CD4-positive, CD25-positive, alpha-beta regulatory T cell (primary cell): Measurements from ENCODE around the gene IL37. TPM values are rescaled to one million over a fixed set of nuclear protein-coding genes. Genes with fewer than 3 reads are reported as not detected.
A peak's percentile ranks its signal among the peaks of the same experiment; 100 is the strongest.

ENCODE experiments used
- ATAC-seq, 2 donors: fragments of 150-1000 bp; cut with Tn5 transposase; one replicate each; pipeline ENCODE4 v1.10.0; 2021; ENCODE audit warnings: low read depth in 2 of 2, moderate number of reproducible peaks in 2 of 2, moderate library complexity in 1 of 2
- DNase-seq, 3 donors: peaks; one replicate each; pipeline versions ENCODE4 v3.0.0 to v3.0.0-alpha.2; 2012 to 2022; ENCODE audit warnings: mixed read lengths in 1 of 3
- H3K27ac ChIP-seq: one replicate; pipeline ENCODE4 v1.7.0; 2013; ENCODE audit warnings: mild to moderate bottlenecking, low read length; ENCODE audit not compliant: insufficient read depth, poor library complexity, severe bottlenecking
- H3K27me3 ChIP-seq: one replicate; pipeline ENCODE4 v1.7.0; 2013; ENCODE audit warnings: low read length; ENCODE audit not compliant: control insufficient read depth, insufficient read depth
- H3K36me3 ChIP-seq: one replicate; pipeline ENCODE4 v1.7.0; 2013; ENCODE audit warnings: mild to moderate bottlenecking, low read length, moderate library complexity; ENCODE audit not compliant: control insufficient read depth, insufficient read depth
- H3K4me1 ChIP-seq: 2 replicates; pipeline ENCODE4 v1.7.0; 2013; ENCODE audit warnings: mild to moderate bottlenecking, low read length; ENCODE audit not compliant: insufficient read depth, control insufficient read depth, poor library complexity, severe bottlenecking
- H3K4me3 ChIP-seq: one replicate; pipeline ENCODE4 v1.7.0; 2013; ENCODE audit warnings: low read depth, mild to moderate bottlenecking, low read length, moderate library complexity
- H3K9me3 ChIP-seq, 2 experiments: 1 replicate in 1 of 2; 2 replicates in 1 of 2; pipeline ENCODE4 v1.7.0; 2013; ENCODE audit warnings: low read length in 2 of 2, mild to moderate bottlenecking in 1 of 2, moderate library complexity in 1 of 2; ENCODE audit not compliant: control insufficient read depth in 2 of 2
- H3K27ac Mint-ChIP-seq, 3 donors: one replicate each; pipeline ENCODE4 v1.8.0; 2020 to 2022; ENCODE audit warnings: mild to moderate bottlenecking in 3 of 3, mixed read lengths in 3 of 3, moderate library complexity in 2 of 3
- H3K27me3 Mint-ChIP-seq: one replicate; pipeline ENCODE4 v1.8.0; 2022; ENCODE audit warnings: mild to moderate bottlenecking, mixed read lengths
- H3K36me3 Mint-ChIP-seq: one replicate; pipeline ENCODE4 v1.8.0; 2020; ENCODE audit warnings: mixed read lengths
- H3K4me1 Mint-ChIP-seq, 4 donors: one replicate each; pipeline ENCODE4 v1.8.0; 2020 to 2022; ENCODE audit warnings: mixed read lengths in 4 of 4, mild to moderate bottlenecking in 1 of 4
- H3K4me3 Mint-ChIP-seq, 4 donors: one replicate each; pipeline ENCODE4 v1.8.0; 2020 to 2022; ENCODE audit warnings: mild to moderate bottlenecking in 4 of 4, mixed read lengths in 4 of 4, moderate library complexity in 3 of 4
- H3K9me3 Mint-ChIP-seq, 7 donors: one replicate each; pipeline ENCODE4 v1.8.0; 2020 to 2022; ENCODE audit warnings: mixed read lengths in 7 of 7, mild to moderate bottlenecking in 3 of 7, moderate library complexity in 2 of 7
- polyA plus RNA-seq, 4 donors: library from polyadenylated mRNA; unstranded; fragments of 300-500 nt; fragmentation: Illumina TruSeq; gene quantifications; one replicate each; pipeline ENCODE4 v1.2.3, GENCODE V29; 2021
- total RNA-seq: library from RNA; stranded (reverse); gene quantifications from one replicate; pipeline ENCODE4 v1.2.3, GENCODE V29; 2022

IL37 gene, protein sequence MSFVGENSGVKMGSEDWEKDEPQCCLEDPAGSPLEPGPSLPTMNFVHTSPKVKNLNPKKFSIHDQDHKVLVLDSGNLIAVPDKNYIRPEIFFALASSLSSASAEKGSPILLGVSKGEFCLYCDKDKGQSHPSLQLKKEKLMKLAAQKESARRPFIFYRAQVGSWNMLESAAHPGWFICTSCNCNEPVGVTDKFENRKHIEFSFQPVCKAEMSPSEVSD
- not detected for total RNA-seq
- not detected for polyA plus RNA-seq

DNA sequence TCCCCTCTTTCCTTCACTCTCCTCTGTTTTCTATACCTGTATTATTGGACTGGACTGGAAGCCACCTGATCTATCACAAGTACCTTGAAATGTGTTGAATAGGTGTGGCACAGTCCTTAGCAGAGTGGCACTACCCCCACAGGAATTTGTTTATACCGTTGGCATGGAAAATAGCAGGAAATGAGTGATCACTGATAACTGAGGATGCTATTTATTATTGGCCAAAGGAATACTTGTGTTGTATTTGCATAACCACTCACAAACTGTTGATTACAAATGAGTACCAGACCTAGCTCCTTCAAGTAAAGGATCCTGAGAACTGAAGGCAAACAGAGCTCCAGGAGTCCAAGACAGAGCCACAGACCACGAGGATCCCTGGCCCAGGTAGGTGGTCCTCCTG, at the start of gene IL37:
IL37 (plus strand) TSS at position 301 of the 400 bp plus-strand sequence. CDS start 1,848 bp downstream, outside the sequence.
- ATAC-seq (no peak), DNase-seq (no peak)
- Mint-ChIP-seq H3K9me3 (peaks cover 0 to 3% (median 0%) of the 10 kb centered on the region in 7 donors), H3K4me3 (no peak within 1 kb of the TSS), H3K27ac (no peak within 1 kb of the TSS), H3K4me1 (peaks cover 0 to 5% (median 2%) of the 10 kb centered on the region in 4 donors), H3K27me3 (no peaks in the 10 kb centered on the region), H3K36me3 (no peaks in the 10 kb centered on the region)
- Histone ChIP-seq H3K4me1 (no peaks in the 10 kb centered on the region), H3K27me3 (no peaks in the 10 kb centered on the region), H3K27ac (no peak within 1 kb of the TSS), H3K9me3 (no peaks in the 10 kb centered on the region), H3K36me3 (no peaks in the 10 kb centered on the region), H3K4me3 (no peak within 1 kb of the TSS)

DNA sequence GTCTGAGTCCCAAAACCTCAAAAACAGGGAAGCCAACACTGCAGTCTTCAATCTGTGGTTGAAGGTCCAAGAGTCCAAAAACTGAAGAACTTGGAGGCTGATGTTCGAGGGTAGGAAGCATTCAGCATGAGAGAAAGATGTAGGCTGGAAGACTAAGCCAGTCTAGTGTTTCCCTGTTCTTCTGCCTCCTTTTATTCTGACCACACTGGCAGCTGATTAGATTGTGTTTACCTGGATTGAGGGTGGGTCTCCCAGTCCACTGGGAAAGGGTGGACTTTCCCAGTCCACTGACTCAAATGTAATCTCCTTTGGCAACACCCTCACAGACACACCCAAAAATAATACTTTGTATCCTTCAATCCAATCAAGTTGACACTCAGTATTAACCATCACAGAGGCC, 46.9 kb upstream of the IL37 start:
- H3K27me3 Mint-ChIP-seq, result peaks cover 22% of the 10 kb centered on the region
- Histone ChIP-seq H3K36me3 (no peaks in the 10 kb centered on the region), H3K4me1 (no peaks in the 10 kb centered on the region), H3K27me3 (peaks cover 3% of the 10 kb centered on the region), H3K4me3 (no peak overlapping the region), H3K27ac (no peak overlapping the region), H3K9me3 (peaks cover 4 to 5% of the 10 kb centered on the region in 2 experiments)
- peaks cover under 1 to 9% (median 5%) of the 10 kb centered on the region in 7 donors for H3K9me3 Mint-ChIP-seq
- peaks cover 0 to 5% (median 4%) of the 10 kb centered on the region in 4 donors for H3K4me1 Mint-ChIP-seq
- DNase-seq, result no peak
- H3K36me3 Mint-ChIP-seq, result no peaks in the 10 kb centered on the region
- H3K27ac Mint-ChIP-seq, result peak overlapping the region in 1 of 3 donors; percentile 18
- H3K4me3 Mint-ChIP-seq, result no peak overlapping the region
- ATAC-seq, result no peak

DNA sequence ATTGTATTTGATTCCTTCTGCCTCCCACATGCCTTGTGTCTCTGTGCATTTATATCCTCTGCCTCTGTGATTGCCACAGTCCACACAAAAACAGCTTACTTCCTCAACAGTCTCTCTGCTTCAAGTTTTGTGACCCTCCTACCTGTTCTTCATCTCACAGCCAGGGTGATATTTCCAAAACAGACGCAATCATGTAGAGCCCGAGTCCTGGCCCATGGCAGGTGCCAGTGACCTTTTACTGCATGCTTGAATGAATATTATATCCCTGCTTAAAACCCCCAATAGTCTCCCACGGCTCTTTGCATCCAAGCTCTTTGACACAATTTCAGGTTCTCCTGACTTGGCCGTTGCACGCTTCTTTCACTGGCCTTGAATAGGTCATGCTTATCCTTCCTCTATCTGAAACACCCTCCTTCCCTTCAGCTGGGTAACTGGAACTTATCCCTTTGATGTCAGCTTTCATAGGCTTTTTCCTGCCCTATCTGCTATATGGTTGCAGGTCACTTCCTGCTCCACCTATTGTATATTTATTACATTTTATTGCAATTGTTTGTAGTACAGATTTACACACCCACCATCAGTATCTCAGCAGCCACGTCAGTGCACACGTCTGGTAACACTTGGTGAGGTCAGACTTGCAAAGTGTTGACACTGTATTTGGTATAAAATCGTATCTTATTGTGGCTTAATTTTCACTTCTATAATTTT, 44.7 kb upstream of the IL37 start:
- ATAC-seq (no peak), DNase-seq (no peak)
- H3K36me3 Mint-ChIP-seq, result no peaks in the 10 kb centered on the region
- H3K27me3 Mint-ChIP-seq, result peaks cover 31% of the 10 kb centered on the region
- peaks cover 0 to 1% of the 10 kb centered on the region in 2 experiments for H3K9me3 ChIP-seq
- no peak overlapping the region for H3K27ac Mint-ChIP-seq
- no peaks in the 10 kb centered on the region for H3K4me1 ChIP-seq
- H3K4me1 Mint-ChIP-seq, result peaks cover 3 to 6% (median 5%) of the 10 kb centered on the region in 4 donors
- H3K27me3 ChIP-seq, result peaks cover 7% of the 10 kb centered on the region
- H3K36me3 ChIP-seq, result no peaks in the 10 kb centered on the region
- no peak overlapping the region for H3K27ac ChIP-seq
- H3K4me3 Mint-ChIP-seq, result no peak overlapping the region
- H3K9me3 Mint-ChIP-seq, result peaks cover 0 to 9% (median 2%) of the 10 kb centered on the region in 7 donors
- no peak overlapping the region for H3K4me3 ChIP-seq

DNA sequence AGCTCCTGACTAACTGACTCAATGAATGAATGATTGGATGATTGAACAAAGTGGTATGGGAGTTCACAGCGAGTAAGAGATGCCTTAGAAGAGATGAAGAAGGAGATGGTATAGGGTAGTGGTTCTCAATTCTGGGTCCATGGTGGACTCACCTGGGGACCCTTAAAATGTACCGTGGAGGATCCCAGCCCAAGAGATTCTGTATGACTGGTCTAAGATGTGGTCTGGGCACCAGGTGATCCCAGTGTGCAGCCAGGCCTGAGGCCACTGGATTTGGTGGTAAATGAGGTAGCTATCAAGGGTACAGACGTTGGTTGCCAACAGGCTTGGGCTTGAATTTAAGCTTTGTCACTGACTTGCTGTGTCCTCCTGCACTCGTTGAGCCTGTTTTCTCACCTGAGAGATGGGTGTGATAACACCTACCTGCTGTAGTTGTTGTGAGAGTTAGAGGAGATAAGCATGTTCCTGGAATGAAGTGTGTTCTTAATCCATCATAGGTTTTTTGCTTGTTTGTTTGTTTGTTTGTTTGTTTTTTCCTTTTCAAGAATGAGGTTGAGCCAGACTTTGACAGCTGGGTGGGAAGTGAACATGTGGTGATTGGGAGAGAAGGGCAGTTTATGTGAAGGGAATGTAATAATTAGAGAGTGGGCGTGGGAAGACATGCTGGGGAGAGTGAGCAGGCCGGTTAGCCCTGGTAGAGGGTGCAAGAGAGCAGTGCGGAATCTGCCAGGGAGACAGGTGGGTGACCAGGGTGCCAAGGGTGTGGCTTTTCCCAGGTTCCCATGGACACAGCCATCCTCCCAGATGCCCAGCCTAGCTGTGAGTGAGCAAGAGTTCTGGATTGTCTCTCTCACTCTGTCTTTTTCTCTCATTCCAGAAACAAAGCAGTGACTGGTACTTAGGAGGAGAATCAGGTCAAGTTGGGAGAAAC, 43.0 kb upstream of the IL37 start:
- H3K27ac Mint-ChIP-seq, result peak overlapping the region in 1 of 3 donors; percentile 84
- no peaks in the 10 kb centered on the region for H3K36me3 Mint-ChIP-seq
- H3K27me3 Mint-ChIP-seq, result peaks cover 43% of the 10 kb centered on the region
- Histone ChIP-seq H3K4me3 (no peak overlapping the region), H3K4me1 (no peaks in the 10 kb centered on the region), H3K27me3 (peaks cover 19% of the 10 kb centered on the region), H3K27ac (no peak overlapping the region), H3K9me3 (no peaks in the 10 kb centered on the region), H3K36me3 (no peaks in the 10 kb centered on the region)
- no peak overlapping the region for H3K4me3 Mint-ChIP-seq
- H3K4me1 Mint-ChIP-seq, result peaks cover 3 to 6% (median 5%) of the 10 kb centered on the region in 4 donors
- peaks cover 0 to 7% (median 4%) of the 10 kb centered on the region in 7 donors for H3K9me3 Mint-ChIP-seq
- no peak for ATAC-seq
- no peak for DNase-seq

DNA sequence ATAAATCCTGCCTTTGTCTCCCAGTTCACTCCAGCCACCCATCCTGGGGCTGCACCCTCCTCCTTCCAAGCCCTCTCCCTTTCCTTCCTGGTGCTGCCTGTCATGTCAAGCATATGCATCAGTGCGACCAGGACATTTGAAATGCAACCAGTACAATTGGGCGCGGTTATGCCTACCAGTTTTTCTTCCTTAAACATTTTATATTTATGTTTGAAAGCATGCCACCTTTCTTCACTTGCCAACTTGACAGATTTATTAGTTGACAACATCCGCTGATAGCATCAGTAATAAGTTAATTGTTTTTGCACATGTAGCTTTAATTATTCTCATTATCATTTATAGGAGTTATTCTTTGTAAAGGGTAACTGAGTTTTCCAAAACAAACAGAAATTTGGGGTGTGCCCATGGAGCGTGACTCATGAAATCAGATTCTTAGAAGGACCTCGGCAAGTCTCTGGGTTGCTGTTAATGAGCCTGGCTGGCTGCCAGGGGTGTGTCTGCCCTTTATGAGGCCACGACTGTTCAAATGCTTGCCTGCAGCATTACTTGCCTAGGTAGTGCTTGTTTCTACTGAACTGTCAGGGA, 41.6 kb upstream of the IL37 start:
- peak in 1 of 2 donors; percentile 69 for ATAC-seq
- H3K36me3 ChIP-seq, result no peaks in the 10 kb centered on the region

DNA sequence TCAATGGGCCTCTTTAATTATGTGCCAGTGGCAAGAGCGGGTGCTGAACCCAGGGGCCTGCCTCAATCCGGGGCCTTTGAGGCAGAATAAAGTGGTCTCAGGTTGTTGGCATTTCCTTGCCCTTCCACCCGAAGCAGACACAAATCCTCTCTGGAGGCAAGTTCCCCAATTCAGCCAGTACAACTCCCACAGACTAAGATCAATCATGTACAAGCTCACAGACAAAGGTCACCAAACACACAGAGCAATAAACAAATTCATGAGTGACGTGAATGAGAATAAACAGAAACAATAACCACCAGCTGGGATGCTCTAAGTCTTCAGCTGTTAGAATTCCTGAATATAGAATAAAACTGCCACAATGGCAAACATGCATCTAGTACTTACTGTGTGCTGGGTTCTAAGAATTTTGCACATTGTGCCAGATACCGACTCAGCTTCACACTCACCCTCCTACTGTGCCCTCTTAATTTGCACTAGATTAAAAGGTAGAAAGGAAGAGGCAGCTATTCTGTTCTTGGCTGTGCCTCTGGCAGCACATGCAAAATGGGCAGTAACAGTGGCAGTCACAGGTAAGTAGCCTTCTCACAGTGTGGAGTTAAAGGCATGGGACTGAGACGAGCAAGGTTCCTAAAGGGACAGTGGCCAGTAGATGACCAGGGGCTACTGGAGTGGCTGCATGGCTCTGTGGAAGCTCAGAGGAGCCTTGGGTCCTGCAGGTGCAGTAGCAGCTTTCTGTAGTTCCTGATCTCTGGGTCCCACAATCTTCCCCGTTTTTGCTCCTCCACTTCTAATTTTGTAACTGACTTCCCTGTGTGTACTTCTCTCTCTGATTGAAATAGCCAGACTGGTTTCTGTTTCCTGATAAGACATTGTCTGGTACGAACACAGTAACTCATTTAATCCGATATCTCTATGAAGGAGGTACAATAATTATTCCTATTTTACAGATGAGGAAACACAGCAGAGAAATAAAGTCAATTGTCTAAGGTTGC, 39.8 kb upstream of the IL37 start:
- peaks cover 0 to 7% (median 2%) of the 10 kb centered on the region in 7 donors for H3K9me3 Mint-ChIP-seq
- no peak for DNase-seq
- no peak overlapping the region for H3K4me3 Mint-ChIP-seq

More for the DNA sequence above, 41.6 kb upstream of the IL37 start:
- peak in 1 of 3 donors; percentile 67 for DNase-seq
- Mint-ChIP-seq H3K27ac (no peak overlapping the region), H3K27me3 (peaks cover 39% of the 10 kb centered on the region), H3K4me3 (no peak overlapping the region), H3K4me1 (peaks cover 3 to 6% (median 5%) of the 10 kb centered on the region in 4 donors), H3K36me3 (no peaks in the 10 kb centered on the region), H3K9me3 (peaks cover 0 to 7% (median 2%) of the 10 kb centered on the region in 7 donors)
- Histone ChIP-seq H3K4me1 (no peaks in the 10 kb centered on the region), H3K27me3 (peaks cover 22% of the 10 kb centered on the region), H3K9me3 (no peaks in the 10 kb centered on the region), H3K4me3 (no peak overlapping the region), H3K27ac (no peak overlapping the region)

More for the DNA sequence above, 39.8 kb upstream of the IL37 start:
- Mint-ChIP-seq H3K36me3 (no peaks in the 10 kb centered on the region), H3K4me1 (peaks cover 3 to 6% (median 5%) of the 10 kb centered on the region in 4 donors), H3K27ac (peak overlapping the region in 1 of 3 donors; percentile 2), H3K27me3 (peaks cover 40% of the 10 kb centered on the region)
- Histone ChIP-seq H3K9me3 (no peaks in the 10 kb centered on the region), H3K27ac (no peak overlapping the region), H3K27me3 (peaks cover 22% of the 10 kb centered on the region), H3K36me3 (no peaks in the 10 kb centered on the region), H3K4me1 (no peaks in the 10 kb centered on the region), H3K4me3 (no peak overlapping the region)
- no peak for ATAC-seq
